ENCODE data around the gene TTC21A.

GRCh38 chr3:39185326-39185958, 78.0 kb downstream of the TTC21A start:
- TF ChIP-seq CTCF (IDR thresholded peaks at IDR 0.05) (no peak), POLR2A (IDR thresholded peaks at IDR 0.05) (no peak)
